MM.1S (cell line): ENCODE results near the gene SLC6A8.

Experiments
- DNase-seq: peaks from one replicate; pipeline ENCODE4 v3.0.0-alpha.2; 2015
- H2AFZ ChIP-seq: fragments of 300-600 bp; sonication (generic); 2 replicates; pipeline ENCODE4 v1.6.0; 2016; ENCODE audit warnings: antibody characterized with exemption, low read length
- H3F3A ChIP-seq: fragments of 300-600 bp; sonication (generic); 2 replicates; pipeline ENCODE4 v1.6.1; 2016; ENCODE audit warnings: mild to moderate bottlenecking, antibody characterized with exemption, low read length, moderate library complexity, mixed read lengths; ENCODE audit not compliant: insufficient read depth
- H3K27ac ChIP-seq: fragments of 300-600 bp; sonication (generic); 2 replicates; pipeline ENCODE4 v1.5.1; 2016; ENCODE audit warnings: mild to moderate bottlenecking, low read length
- H3K27me3 ChIP-seq: fragments of 300-600 bp; sonication (generic); replicated peaks from 2 replicates; pipeline ENCODE4 v1.6.0; 2016; ENCODE audit warnings: low read length; ENCODE audit not compliant: insufficient read depth
- H3K36me3 ChIP-seq: fragments of 300-600 bp; sonication (generic); replicated peaks from 2 replicates; pipeline ENCODE4 v1.6.1; 2016; ENCODE audit warnings: mild to moderate bottlenecking, low read length, mixed read lengths; ENCODE audit not compliant: insufficient read depth
- H3K4me1 ChIP-seq: fragments of 300-600 bp; sonication (generic); 2 replicates; pipeline ENCODE4 v1.6.1; 2016; ENCODE audit warnings: low read length, mixed read lengths
- H3K4me2 ChIP-seq: fragments of 300-600 bp; sonication (generic); 2 replicates; pipeline ENCODE4 v1.6.0; 2016; ENCODE audit warnings: low read depth, low read length
- H3K4me3 ChIP-seq: fragments of 300-600 bp; sonication (generic); 2 replicates; pipeline ENCODE4 v1.5.1; 2016; ENCODE audit warnings: low read length, mixed read lengths
- H3K79me2 ChIP-seq: fragments of 300-600 bp; sonication (generic); 2 replicates; pipeline ENCODE4 v1.6.1; 2016; ENCODE audit warnings: mixed run types, low read length, mixed read lengths
- H3K9ac ChIP-seq: fragments of 300-600 bp; sonication (generic); 2 replicates; pipeline ENCODE4 v1.6.1; 2016; ENCODE audit warnings: low read length, mixed read lengths
- H3K9me2 ChIP-seq: fragments of 300-600 bp; sonication (generic); replicated peaks from 2 replicates; pipeline ENCODE4 v1.6.1; 2016; ENCODE audit warnings: mild to moderate bottlenecking, low read length, mixed read lengths; ENCODE audit not compliant: insufficient read depth
- H3K9me3 ChIP-seq: fragments of 300-600 bp; sonication (generic); replicated peaks from 2 replicates; pipeline ENCODE4 v1.6.1; 2016; ENCODE audit warnings: mild to moderate bottlenecking, low read length, mixed read lengths; ENCODE audit not compliant: insufficient read depth
- H4K20me1 ChIP-seq: fragments of 300-600 bp; sonication (generic); 2 replicates; pipeline ENCODE4 v1.6.1; 2016; ENCODE audit warnings: mild to moderate bottlenecking, low read length, moderate library complexity, mixed read lengths; ENCODE audit not compliant: insufficient read depth
- EZH2 ChIP-seq: fragments of 300-600 bp; sonication (generic); optimal IDR thresholded peaks from 2 replicates; pipeline ENCODE3; 2017; ENCODE audit warnings: low read depth, mild to moderate bottlenecking, antibody characterized with exemption, low read length, mixed read lengths
- EZH2phosphoT487 ChIP-seq: fragments of 300-600 bp; sonication (generic); IDR thresholded peaks from 2 replicates; pipeline ENCODE4 v1.6.1; 2018; ENCODE audit warnings: antibody characterized with exemption, low read length
- TF ChIP-seq, protein P1 (sequence below): fragments of 300-600 bp; sonication (generic); IDR thresholded peaks from 2 replicates; pipeline ENCODE4 v1.5.1; 2016; ENCODE audit warnings: antibody characterized with exemption, low read length, mixed read lengths

SLC6A8 gene

GRCh38 chrX:153668423-153669173, 19.1 kb upstream of the SLC6A8 start:
- TF ChIP-seq EZH2phosphoT487 = no peak
- TF ChIP-seq, protein P1, sequence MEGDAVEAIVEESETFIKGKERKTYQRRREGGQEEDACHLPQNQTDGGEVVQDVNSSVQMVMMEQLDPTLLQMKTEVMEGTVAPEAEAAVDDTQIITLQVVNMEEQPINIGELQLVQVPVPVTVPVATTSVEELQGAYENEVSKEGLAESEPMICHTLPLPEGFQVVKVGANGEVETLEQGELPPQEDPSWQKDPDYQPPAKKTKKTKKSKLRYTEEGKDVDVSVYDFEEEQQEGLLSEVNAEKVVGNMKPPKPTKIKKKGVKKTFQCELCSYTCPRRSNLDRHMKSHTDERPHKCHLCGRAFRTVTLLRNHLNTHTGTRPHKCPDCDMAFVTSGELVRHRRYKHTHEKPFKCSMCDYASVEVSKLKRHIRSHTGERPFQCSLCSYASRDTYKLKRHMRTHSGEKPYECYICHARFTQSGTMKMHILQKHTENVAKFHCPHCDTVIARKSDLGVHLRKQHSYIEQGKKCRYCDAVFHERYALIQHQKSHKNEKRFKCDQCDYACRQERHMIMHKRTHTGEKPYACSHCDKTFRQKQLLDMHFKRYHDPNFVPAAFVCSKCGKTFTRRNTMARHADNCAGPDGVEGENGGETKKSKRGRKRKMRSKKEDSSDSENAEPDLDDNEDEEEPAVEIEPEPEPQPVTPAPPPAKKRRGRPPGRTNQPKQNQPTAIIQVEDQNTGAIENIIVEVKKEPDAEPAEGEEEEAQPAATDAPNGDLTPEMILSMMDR = no peak
- no peak for TF ChIP-seq EZH2
- Histone ChIP-seq H3K36me3 (no peaks in the 10 kb centered on the region), H3K4me1 (no peaks in the 10 kb centered on the region), H3K9me2 (no peaks in the 10 kb centered on the region), H3F3A (no peaks in the 10 kb centered on the region), H4K20me1 (no peaks in the 10 kb centered on the region), H3K9ac (no peak overlapping the region), H3K9me3 (no peaks in the 10 kb centered on the region), H3K27me3 (peaks cover 35% of the 10 kb centered on the region), H3K4me2 (no peak overlapping the region), H3K4me3 (no peak overlapping the region), H3K27ac (no peak overlapping the region), H2AFZ (peak overlapping the region; percentile 3; the same call in 1 of the 2 replicates), H3K79me2 (no peaks in the 10 kb centered on the region)
- no peak for DNase-seq

DNA sequence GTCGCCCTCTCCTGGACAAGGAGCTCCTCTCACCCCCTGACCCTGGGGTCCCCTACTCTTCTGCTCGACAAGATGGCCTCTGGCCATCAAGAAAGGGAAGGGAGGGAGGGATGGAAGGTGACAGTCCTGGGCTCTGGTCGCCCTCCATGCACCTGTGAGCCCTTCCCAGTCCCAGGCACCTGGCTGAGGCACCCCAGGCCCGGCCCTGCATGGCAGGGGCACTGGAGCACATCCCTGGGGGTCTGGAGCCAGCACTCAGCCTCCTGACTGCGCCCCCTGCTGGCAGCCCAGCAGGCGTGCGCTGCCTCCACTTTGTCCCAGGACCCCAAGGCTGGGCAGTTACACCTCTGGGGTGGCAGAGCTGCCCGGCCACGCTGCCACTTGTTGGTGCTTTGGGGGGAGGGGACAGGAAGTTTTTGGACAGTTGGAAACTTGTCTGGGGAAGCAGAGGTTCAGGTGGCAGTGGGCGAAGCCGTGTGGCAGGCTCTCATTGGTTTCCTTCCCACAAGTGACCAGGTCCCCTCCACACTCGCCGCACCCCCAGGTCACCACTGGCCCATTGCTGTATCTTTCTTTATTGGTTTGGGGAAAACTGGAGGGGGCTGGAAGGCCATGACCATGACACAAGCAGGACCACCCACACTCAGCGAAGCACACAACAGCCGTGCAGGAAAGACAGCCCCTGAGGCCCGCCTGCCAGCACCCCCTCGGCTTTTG, 18.4 kb upstream of the SLC6A8 start:
- no peaks in the 10 kb centered on the region for H4K20me1 ChIP-seq
- H3K4me2 ChIP-seq = no peak overlapping the region
- peaks cover 31% of the 10 kb centered on the region for H3K27me3 ChIP-seq
- DNase-seq = peak; percentile 10
- no peaks in the 10 kb centered on the region for H3K9me2 ChIP-seq
- no peaks in the 10 kb centered on the region for H3K79me2 ChIP-seq
- H3K27ac ChIP-seq = no peak overlapping the region
- TF ChIP-seq, protein P1 = peak; percentile 69
- no peak for TF ChIP-seq EZH2
- TF ChIP-seq EZH2phosphoT487 = no peak
- H3F3A ChIP-seq = no peaks in the 10 kb centered on the region
- no peaks in the 10 kb centered on the region for H3K9me3 ChIP-seq
- no peak overlapping the region for H3K9ac ChIP-seq
- H3K36me3 ChIP-seq = no peaks in the 10 kb centered on the region
- no peak overlapping the region for H3K4me3 ChIP-seq
- no peak overlapping the region for H2AFZ ChIP-seq
- no peaks in the 10 kb centered on the region for H3K4me1 ChIP-seq

DNA sequence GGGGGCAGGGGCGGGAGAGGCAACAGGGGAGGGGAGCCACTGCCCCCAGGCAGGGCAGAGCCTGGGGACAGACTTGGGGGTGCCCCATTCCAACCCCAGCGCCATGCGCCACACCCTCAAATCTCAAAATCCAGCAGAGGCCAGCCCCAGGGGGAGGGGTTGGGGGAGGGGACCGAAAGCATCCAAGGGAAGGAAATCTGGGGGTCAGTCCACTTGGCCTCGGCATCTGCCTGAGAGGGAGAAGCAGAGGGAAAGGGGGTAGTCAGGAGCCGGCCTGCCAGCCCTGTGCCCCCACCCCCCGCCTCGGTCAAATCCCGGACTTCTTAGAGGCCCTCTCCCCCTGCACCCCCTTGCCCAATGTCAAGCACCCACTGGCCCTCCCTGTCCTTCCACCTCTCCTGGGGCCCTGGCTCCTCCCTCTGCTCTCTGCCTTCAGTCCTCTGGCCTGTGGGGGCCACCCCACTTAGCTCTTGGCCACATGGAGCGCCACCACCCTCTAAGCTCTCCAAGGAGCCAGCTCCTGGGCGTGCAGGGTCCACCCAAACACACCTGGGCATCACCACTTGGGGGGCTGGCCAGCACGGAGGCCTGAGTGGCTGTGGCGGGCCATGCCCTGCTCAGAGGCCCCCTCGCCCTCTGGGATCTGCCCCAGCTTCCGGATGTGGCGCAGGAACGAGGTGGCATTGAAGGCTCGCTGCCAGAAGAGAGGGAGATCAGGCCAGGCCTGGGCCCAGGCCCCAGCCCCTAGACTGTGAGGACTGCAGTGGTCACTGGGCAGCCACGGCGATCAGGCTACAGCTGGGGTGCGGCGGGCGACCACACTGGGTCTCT, 17.6 kb upstream of the SLC6A8 start:
- Histone ChIP-seq H3K27ac (no peak overlapping the region), H3K4me3 (no peak overlapping the region), H3K9me3 (no peaks in the 10 kb centered on the region), H3K36me3 (no peaks in the 10 kb centered on the region), H3K9me2 (no peaks in the 10 kb centered on the region), H3K4me2 (no peak overlapping the region), H3K9ac (no peak overlapping the region), H3K4me1 (no peaks in the 10 kb centered on the region), H4K20me1 (no peaks in the 10 kb centered on the region), H2AFZ (no peak overlapping the region), H3K79me2 (no peaks in the 10 kb centered on the region), H3K27me3 (peaks cover 23% of the 10 kb centered on the region), H3F3A (no peaks in the 10 kb centered on the region)
- DNase-seq = no peak
- TF ChIP-seq, protein P1 = no peak
- TF ChIP-seq EZH2phosphoT487 (no peak), EZH2 (no peak)
